Right lobe of liver (tissue), 6 donors: Measurements from ENCODE around the gene PLSCR4. TPM values are rescaled to one million over a fixed set of nuclear protein-coding genes. Genes with fewer than 3 reads are reported as not detected.
A peak's percentile ranks its signal among the peaks of the same experiment; 100 is the strongest.

Experiments used
- ATAC-seq, 4 donors: fragments of 200-7000 bp; cut with Tn5 transposase; one replicate each; pipeline ENCODE4 v1.9.1; 2020; ENCODE audit warnings: mild to moderate bottlenecking in 4 of 4, moderate library complexity in 4 of 4
- DNase-seq, 3 donors: peaks; one replicate each; pipeline ENCODE4 v3.0.0-alpha.2; 2020
- H3K27ac ChIP-seq, 3 donors: fragments of 200-600 bp; one replicate each; pipeline ENCODE4 v1.8.0; 2022
- H3K27me3 ChIP-seq, 2 donors: fragments of 200-600 bp; one replicate each; pipeline ENCODE4 v1.8.0; 2022
- H3K36me3 ChIP-seq, 4 donors: fragments of 200-600 bp; sonication (generic) in 1 of 4; one replicate each; pipeline versions ENCODE4 v1.5.1 to v1.8.0; 2017 to 2022; ENCODE audit warnings: control low read depth in 1 of 4
- H3K4me1 ChIP-seq, 4 donors: fragments of 200-600 bp; sonication (generic) in 1 of 4; one replicate each; pipeline versions ENCODE4 v1.5.1 to v1.8.0; 2017 to 2022; ENCODE audit warnings: control low read depth in 1 of 4
- H3K4me3 ChIP-seq, 3 donors: fragments of 200-600 bp; one replicate each; pipeline ENCODE4 v1.8.0; 2022
- H3K9me3 ChIP-seq, 4 donors: fragments of 200-600 bp; sonication (generic) in 1 of 4; one replicate each; pipeline versions ENCODE4 v1.5.1 to v1.8.0; 2017 to 2022; ENCODE audit warnings: control low read depth in 1 of 4
- CTCF ChIP-seq, 4 donors: fragments of 200-600 bp in 3 of 4; fragments of 450-650 bp in 1 of 4; IDR thresholded peaks; one replicate each; pipeline versions ENCODE4 v1.5.1 to v1.8.0; 2016 to 2022; ENCODE audit warnings: antibody characterized with exemption in 4 of 4, mild to moderate bottlenecking in 2 of 4
- POLR2A ChIP-seq: fragments of 450-650 bp; IDR thresholded peaks from one replicate; pipeline ENCODE4 v1.6.1; 2017; ENCODE audit warnings: antibody characterized with exemption, mild to moderate bottlenecking
- WGBS: methylation state at CpG from one replicate; pipeline ENCODE4 v1.1.6; 2018; ENCODE audit warnings: low coverage, low lambda C conversion rate; ENCODE audit not compliant: insufficient coverage; ENCODE audit errors: missing lambda C conversion rate; 5-methylcytosine and 5-hydroxymethylcytosine counted together
- intact Hi-C, 2 donors: fragments of 100-400 bp; cut with DNase I; formaldehyde crosslinking; loops; one replicate each; pipeline versions ENCODE4 v1.11.2 to v1.14.1; 2022
- total RNA-seq, 6 experiments: library from RNA; depleted of rRNA in 2 of 6; stranded (reverse); fragments of >200 nt in 2 of 6; fragmentation: NEBNext Ultra II Directional in 3 of 6; extraction: Animal tissue kit (Norgen Biotek cat#: 25700) in 3 of 6; gene quantifications; one replicate each; pipeline versions ENCODE4 v1.1.0 to v1.2.4, GENCODE V29; 2016 to 2023
- donor health status: DM: no; HTN: yes; CAD: no.
- donor health status: DM: no; HTN: no; CAD: no.
- donor health status: DM: no; HTN: no; CAD: no.
- donor health status: DM: no; HTN: yes; CAD: no.
- donor health status: DM: no; HTN: yes; CAD: no.

PLSCR4 gene
- total RNA-seq, 6 experiments from 2014 or later = 25.2 to 44.9 (median 42.4) TPM

DNA sequence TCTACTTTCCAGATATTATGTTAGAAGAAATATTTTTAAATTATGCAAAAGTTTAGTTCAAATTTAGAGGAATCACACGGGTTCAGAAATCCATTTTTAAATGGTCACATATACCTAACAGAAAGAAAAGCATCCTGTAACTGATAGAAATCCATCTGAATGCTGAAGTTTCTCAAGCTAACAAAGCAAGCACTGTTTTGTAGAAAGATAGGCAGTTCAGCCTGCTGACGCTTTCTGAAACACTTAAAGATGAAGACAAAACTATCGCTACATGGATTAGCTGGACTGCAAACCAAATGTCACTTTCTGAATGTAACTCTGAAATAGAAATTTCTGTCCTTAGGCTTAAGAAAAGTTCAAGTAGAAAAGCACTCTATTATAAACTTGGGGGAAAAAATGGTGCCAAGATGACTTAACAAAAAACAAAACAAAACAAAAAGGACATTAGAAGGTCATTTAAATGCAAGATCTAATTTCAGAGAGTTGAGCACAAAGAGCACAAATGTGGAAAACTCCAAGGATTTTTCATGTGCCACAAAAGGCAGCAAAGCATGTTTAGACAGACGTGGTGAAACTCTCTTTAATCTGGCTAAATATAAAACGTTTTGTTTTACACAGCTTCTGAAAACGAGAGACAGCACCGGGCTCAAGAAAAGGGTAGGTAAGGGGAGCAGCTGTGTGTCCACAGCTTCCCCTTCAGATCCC is 91.1 kb downstream of the PLSCR4 start:
- Histone ChIP-seq H3K4me1 (peaks cover 0 to 52% (median 22%) of the 10 kb centered on the region in 4 donors), H3K27me3 (no peaks in the 10 kb centered on the region), H3K4me3 (peak overlapping the region; percentile 62 to 67 (median 67)), H3K36me3 (no peaks in the 10 kb centered on the region), H3K27ac (peak overlapping the region; percentile 97 to 98 (median 98)), H3K9me3 (no peaks in the 10 kb centered on the region)
- DNase-seq = no peak
- no peak for ATAC-seq
- WGBS = 7% methylated on average over 7 of the region's 7 CpGs
- TF ChIP-seq POLR2A (no peak), CTCF (IDR thresholded peaks at IDR 0.05) (no peak)
- intact Hi-C loops = no loop called here

DNA sequence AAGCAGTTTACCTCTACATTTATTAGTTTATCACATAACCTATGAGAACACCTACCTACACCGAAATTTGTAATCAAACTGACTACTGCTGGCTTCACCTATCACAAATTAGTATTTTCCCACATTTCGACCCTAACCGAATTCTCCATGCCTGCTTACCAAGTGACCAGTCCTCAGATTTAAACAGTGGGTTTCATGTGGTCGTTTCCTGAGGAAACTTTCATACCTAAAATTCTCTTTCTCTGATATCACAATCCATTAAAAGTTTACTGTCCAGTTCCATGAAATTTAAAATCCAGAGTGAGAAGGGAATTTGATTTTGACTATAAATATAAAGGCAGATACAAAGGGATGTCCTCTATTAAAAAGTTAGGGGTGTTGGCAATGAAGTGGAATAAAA is 91.9 kb downstream of the PLSCR4 start:
- Histone ChIP-seq H3K27me3 (no peaks in the 10 kb centered on the region), H3K4me1 (peaks cover 0 to 57% (median 25%) of the 10 kb centered on the region in 4 donors), H3K36me3 (no peaks in the 10 kb centered on the region), H3K27ac (peak overlapping the region; percentile 97 to 98 (median 98)), H3K9me3 (no peaks in the 10 kb centered on the region), H3K4me3 (peak overlapping the region in 1 of 3 donors; percentile 67)
- 12% methylated on average over 4 of the region's 4 CpGs for WGBS
- intact Hi-C loops = no loop called here
- ATAC-seq (no peak), DNase-seq (no peak)
- TF ChIP-seq CTCF (IDR thresholded peaks at IDR 0.05) (no peak), POLR2A (no peak)

- 54% methylated on average over 2 of the region's 2 CpGs for WGBS
- TF ChIP-seq CTCF (IDR thresholded peaks at IDR 0.05) (no peak), POLR2A (no peak)
- Histone ChIP-seq H3K27me3 (no peaks in the 10 kb centered on the region), H3K4me1 (peaks cover 0 to 57% (median 27%) of the 10 kb centered on the region in 4 donors), H3K4me3 (no peak overlapping the region), H3K9me3 (no peaks in the 10 kb centered on the region), H3K27ac (peak overlapping the region; percentile 97 to 98 (median 98)), H3K36me3 (no peaks in the 10 kb centered on the region)
- ATAC-seq (no peak), DNase-seq (no peak)
- intact Hi-C loops = no loop called here
Observed at GRCh38 chr3:146157325-146158060, 93.4 kb downstream of the PLSCR4 start.

DNA sequence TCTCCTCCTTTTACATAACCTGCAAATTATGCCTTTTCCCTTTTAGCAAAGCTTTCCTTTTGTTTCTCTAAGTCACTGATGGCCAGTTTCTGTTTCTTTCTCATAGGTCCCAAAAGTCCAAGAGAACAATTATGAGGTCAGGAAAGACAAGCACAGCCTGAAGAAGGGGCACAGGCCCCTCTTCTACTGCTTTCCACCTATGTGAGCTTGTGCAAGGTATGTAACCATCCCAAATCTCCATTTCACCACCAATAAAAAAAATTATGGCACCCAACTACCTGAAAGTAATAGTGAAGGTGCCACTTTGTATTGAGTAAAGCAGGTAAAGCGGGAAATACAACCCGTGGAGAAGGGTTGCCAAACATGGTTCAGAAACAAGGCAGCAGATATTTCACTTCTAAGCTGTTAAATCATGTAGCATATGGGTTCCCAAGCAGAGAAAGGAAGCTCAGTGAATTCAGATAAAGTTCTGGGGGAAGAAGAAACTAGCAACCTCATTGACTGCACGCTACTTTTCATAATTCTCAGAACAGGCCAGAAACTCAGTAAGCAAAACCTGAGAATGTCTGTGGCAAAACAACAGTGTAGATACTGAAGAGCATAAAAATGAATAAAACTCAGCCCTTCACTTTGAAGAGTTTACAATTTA is 94.1 kb downstream of the PLSCR4 start:
- peaks cover 0 to 52% (median 24%) of the 10 kb centered on the region in 4 donors for H3K4me1 ChIP-seq
- no peaks in the 10 kb centered on the region for H3K36me3 ChIP-seq
- 4% methylated on average over 3 of the region's 3 CpGs for WGBS
- no peak for ATAC-seq
- no peaks in the 10 kb centered on the region for H3K9me3 ChIP-seq
- no peak overlapping the region for H3K4me3 ChIP-seq
- no peak for DNase-seq
- intact Hi-C loops = no loop called here
- H3K27ac ChIP-seq = peak overlapping the region; percentile 97 to 98 (median 98)
- no peak for TF ChIP-seq CTCF (IDR thresholded peaks at IDR 0.05)
- TF ChIP-seq POLR2A = no peak
- no peaks in the 10 kb centered on the region for H3K27me3 ChIP-seq
